Neural crest cell (in vitro differentiated cells): ENCODE measurements around the gene CHD6. TPM values are rescaled to one million over a fixed set of nuclear protein-coding genes. Genes with fewer than 3 reads are reported as not detected.

ENCODE experiments used
- DNase-seq: peaks from one replicate; pipeline ENCODE4 v3.0.0; 2021; ENCODE audit warnings: low read depth, mixed read lengths, low spot score
- H3K27ac Mint-ChIP-seq: one replicate; pipeline ENCODE4 v1.8.0; 2021; ENCODE audit warnings: mild to moderate bottlenecking, mixed read lengths; ENCODE audit not compliant: unreplicated experiment
- H3K27me3 Mint-ChIP-seq: 2 replicates; pipeline ENCODE4 v1.8.0; 2021; ENCODE audit warnings: low read depth, mild to moderate bottlenecking, mixed read lengths
- H3K36me3 Mint-ChIP-seq: 2 replicates; pipeline ENCODE4 v1.8.0; 2021; ENCODE audit warnings: low read depth, mild to moderate bottlenecking, mixed read lengths
- H3K4me1 Mint-ChIP-seq: 2 replicates; pipeline ENCODE4 v1.8.0; 2021; ENCODE audit warnings: mixed read lengths
- H3K4me3 Mint-ChIP-seq: one replicate; pipeline ENCODE4 v1.8.0; 2021; ENCODE audit warnings: mild to moderate bottlenecking, mixed read lengths
- H3K9me3 Mint-ChIP-seq: 2 replicates; pipeline ENCODE4 v1.8.0; 2021; ENCODE audit warnings: mixed read lengths
- total RNA-seq: library from RNA; stranded (reverse); gene quantifications from 2 replicates; pipeline ENCODE4 v1.2.1, GENCODE V29; 2021
- TF ChIP-seq, protein P1 (sequence below): fragments of 200-600 bp; sonication (generic); conservative IDR thresholded peaks from 2 replicates; pipeline ENCODE4 v1.5.0; 2021; ENCODE audit warnings: antibody characterized with exemption, mild to moderate bottlenecking

CHD6 gene
- total RNA-seq, 1 donor from 2014 or later: 51.2 TPM

GRCh38 chr20:41566896-41567527, 51.2 kb downstream of the CHD6 start:
- peaks cover 3% of the 10 kb centered on the region for H3K9me3 Mint-ChIP-seq
- no peak for DNase-seq
- no peaks in the 10 kb centered on the region for H3K27me3 Mint-ChIP-seq
- peaks cover 19% of the 10 kb centered on the region for H3K4me1 Mint-ChIP-seq
- H3K27ac Mint-ChIP-seq: no peak overlapping the region
- H3K4me3 Mint-ChIP-seq: no peak overlapping the region
- TF ChIP-seq, protein P1, sequence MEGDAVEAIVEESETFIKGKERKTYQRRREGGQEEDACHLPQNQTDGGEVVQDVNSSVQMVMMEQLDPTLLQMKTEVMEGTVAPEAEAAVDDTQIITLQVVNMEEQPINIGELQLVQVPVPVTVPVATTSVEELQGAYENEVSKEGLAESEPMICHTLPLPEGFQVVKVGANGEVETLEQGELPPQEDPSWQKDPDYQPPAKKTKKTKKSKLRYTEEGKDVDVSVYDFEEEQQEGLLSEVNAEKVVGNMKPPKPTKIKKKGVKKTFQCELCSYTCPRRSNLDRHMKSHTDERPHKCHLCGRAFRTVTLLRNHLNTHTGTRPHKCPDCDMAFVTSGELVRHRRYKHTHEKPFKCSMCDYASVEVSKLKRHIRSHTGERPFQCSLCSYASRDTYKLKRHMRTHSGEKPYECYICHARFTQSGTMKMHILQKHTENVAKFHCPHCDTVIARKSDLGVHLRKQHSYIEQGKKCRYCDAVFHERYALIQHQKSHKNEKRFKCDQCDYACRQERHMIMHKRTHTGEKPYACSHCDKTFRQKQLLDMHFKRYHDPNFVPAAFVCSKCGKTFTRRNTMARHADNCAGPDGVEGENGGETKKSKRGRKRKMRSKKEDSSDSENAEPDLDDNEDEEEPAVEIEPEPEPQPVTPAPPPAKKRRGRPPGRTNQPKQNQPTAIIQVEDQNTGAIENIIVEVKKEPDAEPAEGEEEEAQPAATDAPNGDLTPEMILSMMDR: no peak
- H3K36me3 Mint-ChIP-seq: peaks cover 4% of the 10 kb centered on the region

GRCh38 chr20:41563087-41563486, 55.1 kb downstream of the CHD6 start:
- Mint-ChIP-seq H3K36me3 (peaks cover 21% of the 10 kb centered on the region), H3K9me3 (peaks cover 3% of the 10 kb centered on the region), H3K27ac (no peak overlapping the region), H3K27me3 (no peaks in the 10 kb centered on the region), H3K4me3 (no peak overlapping the region), H3K4me1 (peaks cover 6% of the 10 kb centered on the region)
- no peak for DNase-seq
- TF ChIP-seq, protein P1: no peak

DNA sequence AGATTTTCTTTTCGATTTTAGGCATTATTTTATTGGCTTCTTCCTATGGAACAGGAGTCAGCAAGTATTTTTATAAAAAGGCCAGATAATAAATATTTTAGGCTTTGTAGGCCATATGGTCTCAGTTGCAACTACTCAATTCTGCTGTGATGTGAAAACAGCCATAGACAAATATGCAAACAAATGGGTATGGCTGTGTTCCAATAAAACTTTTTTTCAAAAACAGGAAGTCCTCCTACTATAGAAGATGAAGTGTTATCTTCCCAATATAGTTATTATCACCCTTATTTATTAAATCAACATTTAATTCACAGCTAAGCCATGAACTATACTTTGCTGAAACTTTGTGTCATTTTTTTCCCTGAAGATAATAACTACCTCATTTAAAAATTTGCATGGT, 57.2 kb downstream of the CHD6 start:
- Mint-ChIP-seq H3K4me1 (peaks cover 6% of the 10 kb centered on the region), H3K9me3 (peaks cover 7% of the 10 kb centered on the region), H3K27me3 (no peaks in the 10 kb centered on the region), H3K36me3 (peaks cover 37% of the 10 kb centered on the region), H3K27ac (no peak overlapping the region), H3K4me3 (no peak overlapping the region)
- no peak for DNase-seq
- TF ChIP-seq, protein P1: no peak

DNA sequence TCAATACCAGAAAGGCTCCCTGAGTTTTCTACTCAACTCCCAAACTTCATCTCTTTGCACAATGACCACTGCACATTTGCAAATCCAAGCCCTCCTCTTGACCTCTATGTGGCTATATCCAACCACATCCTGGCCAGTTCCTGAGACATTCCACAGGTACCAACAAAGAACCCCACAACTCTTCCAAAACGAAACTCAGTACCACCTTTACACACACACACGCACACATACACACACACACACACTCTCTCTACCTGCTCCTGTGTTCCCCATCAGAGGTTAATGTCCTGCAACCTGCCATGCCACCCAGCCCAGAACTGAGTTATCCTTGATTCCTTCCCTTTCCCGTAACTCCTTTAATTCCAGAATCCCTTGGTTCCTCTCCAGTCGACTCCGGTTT, 58.5 kb downstream of the CHD6 start:
- H3K27ac Mint-ChIP-seq: no peak overlapping the region
- H3K4me3 Mint-ChIP-seq: no peak overlapping the region
- TF ChIP-seq, protein P1: no peak
- H3K36me3 Mint-ChIP-seq: peaks cover 33% of the 10 kb centered on the region
- DNase-seq: no peak
- H3K27me3 Mint-ChIP-seq: no peaks in the 10 kb centered on the region
- peaks cover 4% of the 10 kb centered on the region for H3K9me3 Mint-ChIP-seq
- peaks cover 6% of the 10 kb centered on the region for H3K4me1 Mint-ChIP-seq

DNA sequence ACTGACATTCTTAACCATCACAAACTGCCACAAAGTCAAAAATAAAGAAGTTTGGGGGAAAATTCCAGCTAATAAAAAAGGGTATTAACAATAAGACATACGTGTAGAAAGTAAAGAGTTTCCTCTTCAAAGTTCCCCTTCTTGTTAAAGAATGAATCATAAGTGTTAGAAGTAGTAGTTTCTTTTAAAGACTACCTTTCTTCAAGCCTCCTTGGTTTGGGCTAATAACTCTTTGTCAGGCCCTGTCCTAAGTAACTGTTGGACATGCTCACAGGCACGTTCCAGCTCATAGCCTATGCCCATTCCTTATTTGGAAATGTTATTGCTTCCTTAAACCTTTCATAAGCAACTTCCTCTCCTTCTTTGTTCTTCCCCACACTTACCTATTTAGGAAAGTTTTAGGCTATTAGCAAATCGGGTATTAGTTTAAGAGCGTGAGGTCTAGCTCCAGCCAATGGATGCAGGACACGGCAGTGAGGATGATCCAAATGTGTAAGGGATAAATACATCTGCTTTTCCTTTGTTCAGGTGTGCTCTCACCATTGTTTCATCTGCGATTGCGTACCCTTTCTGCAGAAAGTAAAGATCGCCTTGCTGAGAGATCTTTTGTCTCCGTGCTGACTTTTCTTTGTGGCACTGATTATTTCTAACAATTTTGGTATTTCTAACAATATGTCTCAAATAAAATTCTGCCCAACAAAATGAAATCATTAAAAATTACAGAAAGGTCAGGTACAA, 64.9 kb downstream of the CHD6 start:
- Mint-ChIP-seq H3K27me3 (no peaks in the 10 kb centered on the region), H3K4me1 (no peaks in the 10 kb centered on the region), H3K4me3 (no peak overlapping the region), H3K27ac (no peak overlapping the region), H3K36me3 (peaks cover 42% of the 10 kb centered on the region), H3K9me3 (peaks cover 7% of the 10 kb centered on the region)
- no peak for DNase-seq
- TF ChIP-seq, protein P1: no peak
